Stimulated activated CD4-positive, alpha-beta T cell treated with anti-CD3 and anti-CD28 coated beads, Interleukin-2, amount 100 ng/mL, for 48 hours (primary cell): Measurements from ENCODE around the gene POMGNT1.

Source experiments
- DNase-seq, 2 donors: peaks; one replicate each; pipeline ENCODE4 v3.0.0-alpha.2; 2020

POMGNT1 gene

DNA sequence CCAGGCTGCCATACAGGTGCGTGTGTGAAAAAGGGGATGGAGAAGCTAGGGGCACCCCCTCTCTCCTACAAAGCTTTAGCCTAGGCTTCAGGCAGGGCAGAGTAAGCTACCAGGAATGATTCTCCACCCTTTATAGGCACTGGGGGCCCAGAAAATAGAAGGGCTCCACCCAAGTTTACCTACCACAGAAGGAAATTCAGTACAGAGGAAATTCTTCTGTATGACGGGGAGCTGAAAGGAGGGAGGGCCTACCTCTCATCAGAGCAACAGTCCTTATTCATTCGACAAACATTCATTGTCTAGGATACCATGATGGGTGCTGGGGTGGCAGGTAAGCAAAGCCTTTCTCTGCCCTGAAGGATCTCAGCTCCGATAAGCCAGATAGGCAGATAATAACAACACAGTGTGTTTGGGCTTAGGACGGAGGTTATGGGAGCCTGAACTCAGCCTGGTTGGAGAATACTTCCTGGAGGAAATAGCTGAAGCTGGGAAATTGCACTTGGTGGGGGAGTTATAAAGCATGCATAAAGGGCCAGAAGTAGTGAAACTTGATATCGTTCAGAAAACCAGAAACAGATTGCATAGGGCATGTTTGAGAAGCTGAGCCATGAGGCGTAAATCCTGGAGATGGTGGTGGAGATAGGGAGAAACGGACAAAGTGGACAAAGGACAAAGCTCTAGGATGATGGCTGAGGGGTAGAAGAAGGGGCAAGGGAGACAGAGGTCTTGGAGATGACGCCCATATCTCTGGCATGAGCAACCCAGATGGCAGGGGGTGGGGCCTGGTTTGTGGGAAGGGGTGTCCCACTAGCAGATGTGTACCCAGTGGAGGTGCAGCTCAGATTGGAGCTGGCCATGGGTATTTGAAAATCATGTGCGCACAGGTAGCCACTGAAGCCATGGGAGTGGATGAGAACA, 16.6 kb downstream of the POMGNT1 start:
- DNase-seq, result no peak

DNA sequence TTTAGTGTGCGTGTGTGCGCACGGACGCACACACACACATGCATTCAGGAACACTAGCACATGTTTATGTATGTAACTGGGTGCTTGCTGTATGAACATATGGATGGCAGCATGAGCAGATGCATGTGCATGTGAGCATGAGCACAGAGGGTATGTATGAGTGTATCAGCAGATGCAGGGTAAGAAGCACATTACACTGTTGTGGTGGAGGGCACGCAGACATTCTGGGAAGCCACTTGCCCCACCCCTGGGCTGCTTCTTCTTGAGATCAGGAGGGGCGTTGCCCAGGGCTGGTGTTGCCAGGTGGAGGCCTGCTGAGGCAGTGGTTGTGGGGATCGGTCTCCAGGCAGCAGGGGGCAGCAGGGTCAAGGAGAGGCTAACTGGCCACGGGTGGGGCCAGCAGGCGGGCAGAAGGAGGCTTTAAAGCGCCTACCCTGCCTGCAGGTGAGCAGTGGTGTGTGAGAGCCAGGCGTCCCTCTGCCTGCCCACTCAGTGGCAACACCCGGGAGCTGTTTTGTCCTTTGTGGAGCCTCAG, 18.1 kb downstream of the POMGNT1 start:
- DNase-seq, result no peak

DNA sequence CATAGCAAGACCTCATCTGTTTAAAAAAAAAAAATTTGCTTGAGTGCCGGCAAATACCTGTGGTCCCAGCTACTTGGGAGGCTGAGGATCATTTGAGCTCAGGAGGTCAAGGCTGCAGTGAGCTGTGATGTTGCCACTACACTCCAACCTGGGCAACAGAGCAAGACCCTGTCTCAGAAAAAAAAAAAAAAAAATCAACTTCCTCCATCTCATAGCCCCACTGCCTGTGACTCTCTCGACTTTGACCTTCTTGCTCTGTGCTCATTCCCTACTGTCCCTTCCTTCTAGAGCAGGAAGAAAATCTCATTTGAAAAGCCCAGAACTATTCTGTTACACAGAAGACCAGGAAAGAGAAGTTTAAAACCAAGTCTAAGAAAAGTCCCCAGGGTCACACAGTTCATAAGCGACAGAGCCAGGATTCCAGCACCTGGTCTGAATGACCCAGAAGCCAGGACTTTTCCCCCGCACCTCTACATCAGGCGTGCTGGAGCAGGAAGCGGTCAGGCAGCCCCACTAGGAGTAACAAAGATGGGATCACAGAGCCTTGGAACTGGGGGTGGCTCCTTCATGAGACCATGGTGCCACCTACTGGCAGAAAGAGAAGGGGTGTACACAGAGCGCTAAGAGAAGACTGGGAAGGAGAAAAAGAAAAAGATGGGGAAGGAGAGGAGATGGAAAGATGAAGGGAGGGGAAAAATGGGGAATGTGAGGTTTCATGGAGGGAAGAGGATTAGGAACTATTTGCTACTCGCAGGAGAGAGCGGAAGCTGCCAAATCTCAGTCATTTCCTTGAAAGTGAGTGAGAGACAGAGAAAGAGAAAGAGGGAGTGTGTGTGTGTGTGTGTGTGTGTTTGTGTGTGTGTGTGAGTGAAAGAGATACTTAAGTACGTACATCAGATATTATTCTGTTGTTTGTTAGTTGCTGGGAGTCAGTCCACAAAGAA, 18.8 kb downstream of the POMGNT1 start:
- DNase-seq, result peak; percentile 60 to 63

DNA sequence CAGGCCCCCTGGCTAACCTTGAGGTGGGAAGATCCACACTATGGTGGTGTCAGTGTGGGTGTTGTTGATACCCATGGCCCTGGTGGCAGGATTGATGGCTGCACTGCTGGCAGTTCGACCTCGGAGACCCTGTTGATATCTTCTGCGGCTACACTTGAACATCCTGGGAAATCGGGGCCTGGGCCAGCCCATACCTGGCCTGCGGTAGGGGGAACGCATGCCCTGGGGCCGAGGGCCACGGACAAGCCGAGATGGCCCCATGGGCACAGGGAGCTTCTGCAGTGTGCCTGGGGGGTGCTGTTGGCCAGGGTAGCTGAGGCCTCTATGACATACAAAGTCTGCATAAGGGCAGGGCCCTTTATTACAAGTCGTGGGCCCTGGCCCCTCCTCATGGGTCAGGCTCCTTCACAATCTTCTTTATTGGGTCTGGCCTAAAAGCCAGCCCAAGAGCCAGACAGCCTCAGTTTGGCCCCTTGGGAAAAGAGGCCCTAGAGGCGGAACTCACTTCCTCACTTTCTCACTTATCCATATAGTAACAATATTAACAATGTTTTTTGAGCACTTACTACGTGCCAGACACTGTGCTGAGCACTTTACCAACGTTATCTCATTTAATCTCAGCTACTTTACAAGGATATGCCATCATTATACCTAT, 21.9 kb downstream of the POMGNT1 start, which contains the start of gene P3R3URF:
Gene P3R3URF (minus strand): TSS at position 278 of the 655 bp plus-strand sequence. CDS start 17 bp downstream, at position 261.
- no peak for DNase-seq

DNA sequence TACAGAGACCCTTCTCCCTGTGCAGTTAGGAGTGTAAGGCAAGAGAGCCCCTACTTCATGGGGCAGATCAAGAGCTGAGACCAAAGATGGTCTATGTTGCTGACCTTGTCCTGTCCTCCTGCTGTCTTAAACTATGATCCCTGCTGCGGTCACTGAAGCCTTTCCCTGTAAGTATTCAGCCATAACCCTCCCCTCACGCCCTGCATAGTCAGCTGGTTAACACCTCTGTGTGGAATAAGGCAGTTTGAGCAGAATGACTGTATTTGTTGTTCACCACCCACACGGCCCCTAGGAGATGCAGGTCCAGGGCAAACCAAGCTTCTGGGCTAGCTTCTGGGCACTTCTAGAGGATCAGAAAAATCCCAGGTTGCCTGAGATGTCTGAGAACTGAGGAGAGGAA, 23.0 kb downstream of the POMGNT1 start:
- DNase-seq, result no peak

DNA sequence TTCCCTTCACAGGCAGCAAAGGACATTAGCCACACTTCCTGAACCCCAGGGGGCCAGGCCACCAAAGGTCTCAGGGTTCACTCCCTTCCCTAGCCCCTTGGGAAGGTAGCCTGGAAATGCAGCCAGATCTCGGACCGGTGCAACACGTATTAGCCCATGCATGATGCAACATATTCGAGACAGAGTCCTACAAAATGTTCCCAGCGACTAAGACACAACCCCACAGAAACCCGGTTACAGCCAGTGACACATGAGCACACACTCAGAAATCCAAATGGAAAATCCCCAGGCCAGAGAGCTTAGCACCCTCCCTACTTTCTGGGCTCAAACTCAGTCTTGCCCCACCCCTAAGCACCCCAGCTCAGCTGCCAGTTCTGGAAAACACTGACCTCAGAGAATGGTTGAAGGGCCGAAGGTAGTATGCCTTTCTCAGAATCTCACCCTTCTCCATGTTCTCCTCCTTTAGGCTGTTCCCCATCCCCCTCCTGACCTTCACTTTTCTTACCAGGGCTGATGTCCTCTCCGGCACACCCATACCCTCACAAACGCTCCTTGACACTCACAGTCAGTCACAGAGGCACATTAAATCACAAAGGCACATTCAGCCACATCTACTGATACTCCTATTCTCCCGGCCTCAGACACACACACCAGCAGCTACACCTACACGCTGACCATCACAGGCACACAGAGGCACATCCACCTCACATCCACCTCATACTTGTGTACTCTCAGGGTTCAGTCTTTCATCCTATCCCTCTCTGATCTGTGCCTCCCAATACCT, 23.6 kb downstream of the POMGNT1 start, which contains the start of gene TSPAN1:
Gene TSPAN1 (plus strand): TSS at position 640 of the 784 bp plus-strand sequence. CDS start 6,021 bp downstream, outside the sequence.
- no peak for DNase-seq

DNA sequence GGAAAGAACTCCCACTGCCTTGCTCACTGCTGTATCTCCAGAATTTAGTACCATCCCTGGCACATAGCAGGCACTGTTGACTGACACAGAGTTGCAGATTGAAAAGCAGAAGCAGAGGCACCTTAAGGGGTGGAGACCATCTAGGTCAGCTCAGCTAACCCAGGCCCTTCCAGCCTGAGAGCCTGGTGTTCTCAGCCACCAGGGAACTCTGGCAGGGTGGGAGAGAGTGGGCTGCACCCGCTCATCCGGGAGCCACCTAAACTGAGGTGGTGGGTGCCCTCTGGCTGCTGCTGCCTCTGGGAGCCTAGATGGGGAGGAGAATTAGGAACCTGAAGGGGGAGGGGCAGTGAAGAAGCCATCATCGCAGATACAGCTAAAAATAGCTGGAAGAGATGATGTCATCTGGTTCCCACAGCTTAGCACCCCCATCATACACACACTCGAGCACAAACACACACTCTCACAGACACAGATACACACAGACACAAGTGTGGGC, 24.8 kb downstream of the POMGNT1 start:
- DNase-seq, result no peak

DNA sequence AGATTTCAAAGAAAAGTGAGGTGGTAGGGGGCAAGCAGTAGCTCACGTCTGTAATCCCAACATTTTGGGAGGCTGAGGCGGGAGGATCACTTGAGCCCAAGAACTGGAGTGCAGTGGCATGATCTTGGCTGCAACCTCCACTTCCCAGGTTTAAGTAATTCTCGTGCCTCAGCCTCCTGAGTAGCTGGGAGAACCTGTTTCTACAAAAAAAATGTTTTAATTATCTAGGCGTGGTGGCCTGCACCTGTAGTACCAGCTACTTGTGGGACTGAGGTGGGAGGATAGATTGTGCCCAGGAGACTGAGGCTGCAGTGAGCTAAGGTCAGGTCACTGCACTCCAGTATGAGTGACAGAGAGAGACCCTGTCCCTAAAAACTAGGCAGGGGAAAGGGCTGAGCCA, 25.9 kb downstream of the POMGNT1 start:
- DNase-seq, result no peak

DNA sequence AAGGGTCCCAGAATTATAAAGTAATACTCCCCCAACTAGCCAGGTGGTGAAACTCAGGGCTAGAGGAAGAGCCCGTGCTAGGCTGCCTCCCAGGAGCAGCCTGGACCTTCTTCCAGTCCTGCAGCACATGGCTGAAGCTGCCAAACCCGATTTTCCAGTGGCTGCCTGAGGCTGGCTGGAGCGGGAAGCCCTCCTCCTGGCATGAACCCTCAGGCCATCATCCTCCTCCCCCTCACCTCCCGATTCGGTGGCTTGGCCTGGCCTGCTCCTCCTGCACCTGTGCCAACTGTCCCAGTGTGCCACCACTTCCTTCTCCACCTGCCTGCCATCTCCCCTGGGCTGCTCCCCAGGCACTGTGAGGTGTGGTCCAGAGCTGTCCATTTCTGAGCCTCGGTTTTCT, 26.4 kb downstream of the POMGNT1 start:
- DNase-seq, result no peak

DNA sequence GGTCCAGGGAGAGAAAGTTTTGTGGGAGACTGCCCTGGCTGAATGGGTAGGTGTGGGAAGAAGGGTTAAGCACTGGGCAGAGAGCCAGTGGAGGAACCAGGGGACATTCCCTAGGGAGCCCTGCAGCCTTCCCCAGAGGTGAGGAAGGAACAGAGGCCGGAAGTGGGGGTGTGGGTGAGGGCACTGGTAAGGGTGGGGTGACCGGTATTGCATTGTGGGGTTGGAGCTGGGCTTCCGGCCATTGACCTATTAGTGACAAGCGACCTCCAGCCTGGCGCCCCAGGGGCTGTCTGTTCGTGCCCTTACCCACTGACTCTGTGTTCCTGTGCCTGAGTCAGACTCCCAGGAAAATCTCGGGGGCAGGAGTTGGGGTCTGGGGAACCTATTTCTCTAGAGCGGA, 26.9 kb downstream of the POMGNT1 start:
- DNase-seq, result no peak

DNA sequence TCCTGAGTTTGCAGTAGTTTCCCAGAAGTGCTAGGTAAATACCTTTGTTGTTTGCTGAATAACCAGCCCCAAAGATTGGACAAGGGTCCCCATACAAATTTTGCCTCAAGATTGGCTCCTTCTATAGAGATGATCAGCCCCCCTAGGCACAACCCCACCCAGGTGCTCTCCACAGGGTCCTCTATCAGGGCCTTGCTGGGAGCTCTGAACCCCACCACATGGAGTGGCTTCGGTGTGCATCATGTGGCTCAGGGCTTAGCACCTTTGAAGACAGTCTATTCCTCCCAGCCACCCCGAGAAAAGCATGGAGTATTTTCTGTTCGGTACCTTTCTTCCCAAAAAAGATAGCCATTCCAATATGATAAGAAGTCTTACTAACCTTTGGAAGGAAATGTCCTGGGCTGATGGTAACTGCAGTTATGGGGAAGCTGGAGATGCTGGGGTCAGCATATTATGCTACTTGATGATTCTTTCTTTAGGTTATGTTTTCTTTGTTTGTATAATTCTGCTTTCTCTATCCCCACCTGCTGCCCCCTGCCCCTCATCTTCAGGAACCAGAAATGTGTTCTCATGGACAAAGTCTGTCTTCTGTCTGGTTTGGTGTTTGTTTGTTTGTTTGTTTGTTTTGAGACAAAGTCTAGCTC, 28.3 kb downstream of the POMGNT1 start:
- no peak for DNase-seq

DNA sequence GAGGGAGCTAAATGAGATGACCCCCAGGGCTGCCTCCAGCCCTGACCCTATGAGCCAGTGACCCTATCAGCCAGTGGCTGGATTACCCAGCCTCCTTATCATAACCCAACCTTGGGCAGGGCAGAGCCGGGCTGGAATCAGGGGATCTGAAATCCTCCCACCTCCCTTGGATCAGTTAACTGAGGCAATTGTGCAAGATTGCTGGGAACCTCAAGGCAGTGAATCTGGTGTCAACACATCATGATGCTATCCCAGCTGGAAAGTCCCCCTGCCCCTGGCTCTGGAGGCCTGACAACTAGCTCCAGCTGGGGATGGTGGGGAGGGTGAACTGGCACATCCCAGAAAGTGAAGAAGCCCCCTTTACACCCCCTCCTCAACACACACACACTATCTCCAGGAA, 29.8 kb downstream of the POMGNT1 start:
- no peak for DNase-seq

DNA sequence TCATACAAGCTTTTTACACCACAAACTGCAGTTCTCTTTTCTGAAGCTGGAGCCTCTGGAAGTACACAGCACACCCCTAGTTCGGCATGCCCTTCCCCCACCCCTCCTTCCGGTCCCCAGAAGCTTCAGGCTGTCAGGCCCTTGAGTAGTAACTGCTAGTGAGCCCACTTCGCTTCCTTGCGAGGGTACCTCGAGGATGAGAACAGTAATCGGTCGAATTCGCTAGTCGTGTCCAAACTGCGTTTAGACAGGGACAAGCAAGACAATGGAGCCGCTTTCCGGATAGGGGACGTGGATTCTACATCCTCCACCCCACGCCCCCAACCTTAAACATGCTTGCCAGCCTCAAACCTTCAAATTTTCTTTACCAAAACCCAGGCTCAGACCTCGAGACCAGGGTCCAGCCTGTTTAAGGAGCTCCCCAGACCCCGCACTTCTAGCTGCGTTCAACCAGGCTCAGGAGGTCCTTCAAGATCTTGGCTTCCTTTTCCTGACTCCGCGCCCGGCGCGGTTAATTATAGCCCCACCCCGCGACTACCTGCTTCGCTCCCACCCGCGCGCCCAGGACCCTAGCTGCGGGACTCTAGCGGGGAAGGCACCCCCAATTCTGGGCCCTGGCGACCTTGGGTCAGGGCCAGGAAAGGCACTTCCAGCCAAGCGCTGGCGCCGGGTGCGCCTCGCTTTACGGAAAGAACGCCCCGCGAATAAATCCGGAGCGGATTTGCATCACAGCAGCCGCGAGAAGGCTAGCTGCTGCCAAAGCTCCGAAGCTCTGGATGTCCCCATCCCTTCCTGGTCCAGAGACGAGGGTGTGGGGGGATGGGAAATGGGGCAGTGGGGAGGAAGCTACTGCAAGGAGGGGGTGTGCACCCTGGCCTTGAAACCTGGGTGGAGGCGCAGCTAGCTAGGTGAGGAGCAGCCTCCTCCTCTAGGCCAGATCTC, 31.4 kb downstream of the POMGNT1 start:
- DNase-seq, result peak in 1 of 2 donors; percentile 30

DNA sequence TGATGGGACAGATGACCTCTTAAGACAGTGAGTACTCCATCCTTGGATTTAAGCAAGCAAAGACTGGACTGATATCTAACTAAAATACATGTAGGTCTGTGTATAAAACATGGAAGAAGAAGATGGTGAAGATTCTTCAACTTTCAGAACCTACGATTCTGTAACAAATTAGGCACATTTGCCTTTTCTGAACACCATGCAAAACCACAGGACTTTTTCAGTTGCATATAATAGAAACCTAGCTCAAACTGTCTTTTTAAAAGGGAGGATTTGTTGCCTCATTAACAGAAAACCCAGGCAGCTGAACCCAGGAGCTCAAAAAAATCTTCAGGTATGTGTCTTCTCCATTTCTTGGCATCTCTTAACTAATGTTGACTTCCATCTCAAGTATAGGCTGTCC, 38.0 kb downstream of the POMGNT1 start:
- no peak for DNase-seq

DNA sequence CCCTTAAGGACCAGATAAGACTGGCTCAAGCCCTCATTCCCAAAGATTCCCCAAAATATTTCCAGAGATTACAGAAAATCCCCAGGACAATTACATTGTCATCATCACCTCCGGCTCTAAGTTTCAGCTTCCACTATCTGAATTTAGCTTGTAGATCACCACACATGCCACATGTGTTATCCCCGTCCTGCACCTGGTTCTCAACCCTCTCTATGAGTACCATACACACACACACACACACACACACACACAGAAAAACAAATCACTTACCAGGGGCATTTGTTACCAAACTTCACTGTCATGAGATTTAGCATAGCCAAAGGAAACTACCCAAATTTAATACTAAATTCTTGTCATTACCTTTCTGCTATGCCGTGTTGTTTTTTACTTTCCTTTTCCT, 38.7 kb downstream of the POMGNT1 start:
- no peak for DNase-seq

DNA sequence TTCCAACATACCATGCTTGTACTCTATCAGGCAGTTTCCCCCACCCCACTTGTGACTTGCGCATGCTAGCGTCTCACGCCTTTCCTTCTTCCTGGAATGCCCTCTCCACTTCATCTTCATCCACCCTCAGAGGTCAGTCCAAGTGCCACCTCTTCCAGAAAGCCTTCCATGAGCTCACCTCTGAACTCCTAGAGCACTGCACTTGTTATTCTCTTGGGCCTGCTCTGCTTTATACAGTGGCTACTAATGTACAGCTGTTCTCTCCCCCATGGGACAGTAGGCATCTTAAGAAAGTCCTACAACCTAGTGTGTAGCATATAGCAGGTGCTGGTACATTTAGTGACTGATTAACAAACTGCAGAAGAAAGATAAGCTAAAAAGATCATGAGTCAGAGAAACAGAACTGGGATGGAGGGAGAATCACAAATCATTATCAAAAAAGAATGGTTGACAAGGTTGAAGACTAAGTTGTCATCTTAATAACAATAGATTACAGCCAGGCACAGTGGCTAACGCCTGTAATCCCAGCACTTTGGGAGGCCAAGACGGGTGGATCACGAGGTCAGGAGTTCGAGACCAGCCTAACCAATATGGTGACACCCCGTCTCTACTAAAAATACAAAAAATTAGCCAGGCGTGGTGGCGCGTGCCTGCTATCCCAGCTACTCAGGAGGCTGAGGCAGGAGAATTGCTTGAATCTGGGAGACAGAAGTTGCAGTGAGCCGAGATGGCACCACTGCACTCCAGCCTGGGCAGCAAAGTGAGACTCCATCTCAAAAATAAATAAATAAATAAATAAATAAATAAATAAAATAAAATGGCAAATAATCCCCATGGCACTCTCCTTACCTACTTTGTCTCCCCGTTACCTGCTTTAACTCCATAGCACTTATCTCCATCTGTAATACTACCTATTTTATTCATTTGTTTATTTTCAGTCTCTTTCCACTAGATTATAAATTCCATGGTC, 39.6 kb downstream of the POMGNT1 start:
- DNase-seq, result no peak

DNA sequence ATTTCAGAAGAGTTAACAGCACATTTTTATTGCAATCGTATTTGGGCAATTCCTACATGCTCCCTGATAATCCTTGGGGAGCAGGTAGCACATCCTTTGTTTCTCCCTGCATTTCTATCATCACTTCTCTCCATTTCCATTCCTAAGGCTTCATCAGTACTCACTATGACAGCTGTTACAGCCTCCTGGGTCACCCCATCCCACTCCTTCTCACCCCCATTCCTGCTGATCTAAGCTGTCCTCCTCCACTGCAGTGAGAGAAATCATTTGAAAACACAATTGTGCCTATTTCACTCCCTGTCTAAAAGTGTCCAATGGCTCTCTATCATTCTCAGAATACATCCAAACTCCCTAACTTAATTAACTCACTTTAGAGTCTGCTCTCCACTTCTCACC, 40.3 kb downstream of the POMGNT1 start:
- DNase-seq, result no peak

DNA sequence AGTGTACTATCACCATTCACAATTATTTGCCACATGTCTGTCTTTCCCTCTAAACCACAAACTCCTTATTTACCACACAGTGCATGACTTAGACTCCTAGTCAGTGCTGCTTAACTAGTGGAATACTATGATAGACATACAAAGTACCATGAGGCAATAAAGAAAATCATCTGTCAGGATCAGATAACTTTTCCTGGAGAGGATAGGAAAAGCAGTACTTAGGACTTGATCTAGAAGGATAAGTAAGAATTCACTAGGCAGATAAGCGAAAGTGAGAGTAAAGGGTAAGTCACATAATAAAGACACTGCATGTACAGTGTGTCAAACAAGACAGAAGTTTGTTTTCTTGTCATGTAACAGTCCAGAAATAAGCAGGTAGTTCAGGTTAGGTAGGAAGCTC, 44.5 kb downstream of the POMGNT1 start:
- DNase-seq, result no peak

DNA sequence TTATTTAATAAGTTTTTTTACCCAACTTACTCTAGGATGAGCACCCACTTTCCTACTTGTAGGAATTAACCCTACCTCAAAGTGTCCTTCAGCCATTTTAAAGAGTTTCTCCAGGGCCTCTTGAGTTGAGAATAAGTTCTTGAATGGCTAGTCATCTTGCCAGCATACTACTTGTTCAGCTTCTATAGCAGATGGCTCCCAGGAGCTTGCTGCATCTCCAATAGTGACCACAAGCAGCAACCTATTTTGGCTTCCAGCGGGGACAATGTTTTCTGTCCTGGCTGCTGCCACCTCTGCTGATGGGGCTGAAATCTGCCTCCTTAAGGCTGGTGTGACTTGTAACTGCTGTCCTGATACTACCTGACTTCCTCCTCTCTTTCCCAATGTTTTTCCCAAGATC, 45.0 kb downstream of the POMGNT1 start:
- no peak for DNase-seq
